ENCODE measurements around the gene SAE1. TPM values are rescaled to one million over a fixed set of nuclear protein-coding genes. Genes with fewer than 3 reads are reported as not detected.
A peak's percentile ranks its signal among the peaks of the same experiment; 100 is the strongest.

SAE1 gene
- total and polyA plus RNA-seq, 2 experiments from 2014 or later: 115 to 236 TPM

- Histone ChIP-seq H3K4me3 (no peak overlapping the region), H3K36me3 (ENCODE audit: insufficient read depth) (peaks cover 41% of the 10 kb centered on the region), H3K9me2 (ENCODE audit: insufficient read depth) (no peaks in the 10 kb centered on the region), H3K27ac (ENCODE audit: low read depth) (peak overlapping the region; percentile 89; the same call in 1 of the 2 replicates), H2AFZ (no peak overlapping the region), H3F3A (replicated peaks; ENCODE audit: low read depth) (peaks cover 22% of the 10 kb centered on the region), H3K79me2 (replicated peaks; ENCODE audit: insufficient read depth) (no peaks in the 10 kb centered on the region; the same call in none of the 2 replicates), H3K4me2 (no peak overlapping the region), H3K4me1 (ENCODE audit: insufficient read depth) (no peaks in the 10 kb centered on the region; the same call in 1 of the 2 replicates), H4K20me1 (replicated peaks; ENCODE audit: insufficient read depth) (peaks cover 14% of the 10 kb centered on the region; the same call in 1 of the 2 replicates), H3K27me3 (ENCODE audit: insufficient read depth) (no peaks in the 10 kb centered on the region)
- Mint-ChIP-seq H3K4me3 (no peak overlapping the region), H3K4me1 (peaks cover 9% of the 10 kb centered on the region; the same call in 2 of the 3 replicates), H3K36me3 (ENCODE audit: low read depth) (peaks cover 89% of the 10 kb centered on the region), H3K27ac (no peak overlapping the region), H3K9me3 (no peaks in the 10 kb centered on the region), H3K27me3 (ENCODE audit: insufficient read depth, low read depth, poor library complexity) (peaks cover 14% of the 10 kb centered on the region)
- DNase-seq (ENCODE audit: low spot score) (no peak), ATAC-seq (no peak)
- TF ChIP-seq JUNB (IDR thresholded peaks at IDR 0.05; ENCODE audit: unreplicated experiment): no peak
- no peak for TF ChIP-seq NANOG (IDR thresholded peaks at IDR 0.05; ENCODE audit: borderline replicate concordance)
- TF ChIP-seq ETS1 (IDR thresholded peaks at IDR 0.05): no peak
- no peak for TF ChIP-seq ZNF114 (CRISPR knock-in tag; IDR thresholded peaks at IDR 0.05)
- TF ChIP-seq STAT1 (IDR thresholded peaks at IDR 0.05; ENCODE audit: unreplicated experiment): no peak
- TF ChIP-seq POLR2AphosphoS5 (IDR thresholded peaks at IDR 0.05; ENCODE audit: low read depth): no peak
- no peak for TF ChIP-seq REST (IDR thresholded peaks at IDR 0.05; ENCODE audit: unreplicated experiment)
- no peak for TF ChIP-seq EZH2 (IDR thresholded peaks at IDR 0.05; ENCODE audit: low read depth, unreplicated experiment)
- TF ChIP-seq CTCF (conservative IDR thresholded peaks at IDR 0.05; ENCODE audit: low read depth in 2 of 2): no peak
- TF ChIP-seq ZNF462 (CRISPR knock-in tag; IDR thresholded peaks at IDR 0.05): no peak
- TF ChIP-seq CREB1 (CRISPR knock-in tag; IDR thresholded peaks at IDR 0.05; ENCODE audit: low read depth): no peak
- TF ChIP-seq EZH2phosphoT487 (IDR thresholded peaks at IDR 0.05; ENCODE audit: unreplicated experiment): no peak
- TF ChIP-seq ZNF331 (CRISPR knock-in tag; IDR thresholded peaks at IDR 0.05; ENCODE audit: low read depth): no peak
These were observed 48.1 kb upstream of the SAE1 start for GRCh38 chr19:47082493-47082892.

All from GM23338 (cell line).